ENCODE results near the gene MAP3K10.

- TF ChIP-seq POLR2A (IDR thresholded peaks at IDR 0.05; ENCODE audit: low read length) (no peak), GATA1 (IDR thresholded peaks at IDR 0.05; ENCODE audit: low read depth, low read length) (no peak)
Observed at GRCh38 chr19:40247178-40247577, 56.0 kb downstream of the MAP3K10 start.
